Duodenal mucosa (tissue), 2 donors: ENCODE measurements around the gene MT3.

Experiments
- H3K27ac ChIP-seq: one replicate; pipeline ENCODE4 v1.7.0; 2013; ENCODE audit warnings: low read depth, low read length
- H3K27me3 ChIP-seq, 2 donors: one replicate each; pipeline ENCODE4 v1.7.0; 2013; ENCODE audit warnings: low read length in 2 of 2, control low read depth in 1 of 2; ENCODE audit not compliant: insufficient read depth in 2 of 2, control insufficient read depth in 1 of 2
- H3K36me3 ChIP-seq, 2 donors: one replicate each; pipeline ENCODE4 v1.7.0; 2013; ENCODE audit warnings: low read length in 2 of 2, control low read depth in 1 of 2; ENCODE audit not compliant: insufficient read depth in 2 of 2, control insufficient read depth in 1 of 2
- H3K4me1 ChIP-seq, 2 donors: one replicate each; pipeline ENCODE4 v1.7.0; 2013; ENCODE audit warnings: low read length in 2 of 2, control low read depth in 1 of 2; ENCODE audit not compliant: insufficient read depth in 2 of 2, control insufficient read depth in 1 of 2
- H3K4me3 ChIP-seq, 2 donors: one replicate each; pipeline ENCODE4 v1.7.0; 2013; ENCODE audit warnings: low read length in 2 of 2, low read depth in 1 of 2
- H3K9ac ChIP-seq, 2 donors: one replicate each; pipeline ENCODE4 v1.7.0; 2013; ENCODE audit warnings: low read length in 2 of 2, low read depth in 1 of 2
- H3K9me3 ChIP-seq, 2 donors: one replicate each; pipeline ENCODE4 v1.7.0; 2013; ENCODE audit warnings: low read length in 2 of 2, control low read depth in 1 of 2; ENCODE audit not compliant: control insufficient read depth in 1 of 2

The MT3 gene

DNA sequence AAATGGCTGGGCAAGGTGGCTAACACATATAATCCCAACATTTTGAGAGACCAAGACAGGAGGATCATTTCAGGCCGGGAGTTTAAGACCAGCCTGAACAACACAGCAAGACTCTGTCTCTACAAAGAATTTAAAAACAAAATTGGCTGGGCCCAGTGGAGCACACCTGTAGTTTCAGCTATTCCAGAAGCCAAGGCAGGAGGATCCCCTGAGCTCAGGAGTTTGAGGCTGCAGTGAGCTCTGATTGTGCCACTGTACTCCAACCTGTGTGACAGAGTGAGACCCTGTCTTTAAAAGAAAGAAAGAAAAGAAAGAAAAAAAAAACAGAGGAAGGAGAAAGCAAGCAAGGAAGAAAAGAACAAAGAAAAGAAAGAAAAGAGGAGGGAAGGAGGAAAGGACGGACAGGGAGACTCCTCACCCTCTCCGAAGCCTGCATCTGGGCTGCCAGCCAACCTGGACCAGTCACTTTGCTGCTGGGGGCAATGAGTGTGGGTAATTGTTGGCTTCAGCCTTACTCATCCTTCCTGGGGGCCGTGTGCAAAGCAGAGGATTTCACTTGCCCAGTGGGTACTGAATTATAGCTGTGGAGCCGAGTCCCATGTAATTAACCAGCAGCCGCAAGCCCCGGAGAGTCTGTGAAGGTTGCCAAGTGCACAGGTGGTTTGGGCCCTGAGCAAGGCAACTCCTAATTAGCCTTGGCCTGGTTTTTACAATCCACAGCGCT, 31.1 kb upstream of the MT3 start:
- Histone ChIP-seq H3K27me3 (no peaks in the 10 kb centered on the region), H3K27ac (no peak overlapping the region), H3K4me3 (no peak overlapping the region), H3K36me3 (no peaks in the 10 kb centered on the region), H3K4me1 (no peaks in the 10 kb centered on the region), H3K9ac (no peak overlapping the region), H3K9me3 (no peaks in the 10 kb centered on the region)

GRCh38 chr16:56559109-56559508, 30.2 kb upstream of the MT3 start:
- H3K4me3 ChIP-seq, result no peak overlapping the region
- H3K27ac ChIP-seq, result no peak overlapping the region
- H3K9ac ChIP-seq, result no peak overlapping the region
- H3K36me3 ChIP-seq, result no peaks in the 10 kb centered on the region
- H3K4me1 ChIP-seq, result no peaks in the 10 kb centered on the region
- H3K27me3 ChIP-seq, result no peaks in the 10 kb centered on the region
- H3K9me3 ChIP-seq, result no peaks in the 10 kb centered on the region

GRCh38 chr16:56560447-56560846, 28.9 kb upstream of the MT3 start:
- Histone ChIP-seq H3K27me3 (no peaks in the 10 kb centered on the region), H3K4me1 (no peaks in the 10 kb centered on the region), H3K27ac (no peak overlapping the region), H3K9me3 (no peaks in the 10 kb centered on the region), H3K4me3 (no peak overlapping the region), H3K36me3 (no peaks in the 10 kb centered on the region), H3K9ac (no peak overlapping the region)

- Histone ChIP-seq H3K27me3 (no peaks in the 10 kb centered on the region), H3K9me3 (no peaks in the 10 kb centered on the region), H3K36me3 (no peaks in the 10 kb centered on the region), H3K27ac (no peak overlapping the region), H3K4me1 (no peaks in the 10 kb centered on the region), H3K9ac (no peak overlapping the region), H3K4me3 (no peak overlapping the region)
Measured at GRCh38 chr16:56561126-56561525, 28.2 kb upstream of the MT3 start.

DNA sequence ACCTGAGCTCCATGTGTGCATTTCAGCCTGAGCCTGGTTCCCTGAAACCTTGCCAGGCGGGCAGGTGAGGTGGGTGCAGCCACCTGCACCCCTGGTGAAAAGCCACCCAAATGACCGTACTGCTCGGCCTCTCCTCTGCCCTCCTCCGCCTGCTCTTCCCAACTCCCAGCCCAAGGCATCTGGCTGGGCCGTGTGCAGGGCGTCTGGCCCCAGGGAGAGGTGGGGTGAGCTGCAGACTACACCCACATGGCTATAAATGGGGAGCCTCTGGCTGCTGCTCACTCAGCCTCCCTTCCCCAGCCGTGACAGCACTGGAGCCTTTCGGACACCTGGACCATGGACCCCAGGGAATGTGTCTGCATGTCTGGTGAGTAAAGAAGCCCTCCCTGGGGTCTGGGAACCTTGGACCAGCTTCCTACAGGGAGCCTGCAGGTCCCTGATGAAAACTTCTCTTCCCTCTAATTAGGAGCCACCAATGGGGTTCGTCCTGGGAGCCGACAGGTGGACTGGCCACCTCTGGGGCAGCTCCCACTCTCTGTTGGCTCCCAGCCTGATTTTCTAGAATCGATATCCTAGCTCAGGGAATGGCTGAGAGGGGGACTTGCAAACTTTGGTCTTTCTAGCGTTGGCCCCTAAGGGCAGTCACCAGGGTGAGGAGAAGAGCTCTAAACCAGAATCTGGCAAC, 24.4 kb upstream of the MT3 start, which contains the start of gene MT4:
Gene MT4, plus strand, starts transcription at position 281 of the 685 bp plus-strand sequence. Its CDS starts 56 bp downstream, at position 337.
- Histone ChIP-seq H3K4me3 (no peak within 1 kb of the TSS), H3K9me3 (no peaks in the 10 kb centered on the region), H3K36me3 (no peaks in the 10 kb centered on the region), H3K27ac (no peak within 1 kb of the TSS), H3K9ac (no peak within 1 kb of the TSS), H3K4me1 (no peaks in the 10 kb centered on the region), H3K27me3 (no peaks in the 10 kb centered on the region)

DNA sequence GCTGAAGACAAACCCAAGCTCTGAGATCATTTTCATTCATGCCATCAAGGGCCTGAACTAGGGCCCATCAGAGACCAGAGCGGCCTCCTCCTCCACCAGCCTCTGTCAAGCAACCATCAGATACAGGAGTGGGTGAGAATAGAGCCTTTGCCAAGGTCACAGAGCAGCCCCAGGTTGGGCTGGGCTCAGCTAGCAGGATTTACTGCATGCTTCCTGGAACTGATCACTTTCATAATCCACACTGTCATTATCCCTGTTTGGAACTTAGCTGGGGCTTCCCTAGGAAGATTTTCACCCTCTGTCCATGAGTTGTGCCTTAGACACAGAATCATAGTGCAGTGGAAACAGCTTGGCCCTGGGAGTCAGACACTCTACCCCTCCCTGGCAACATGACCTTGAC, 19.4 kb upstream of the MT3 start:
- no peaks in the 10 kb centered on the region for H3K36me3 ChIP-seq
- no peaks in the 10 kb centered on the region for H3K4me1 ChIP-seq
- no peak overlapping the region for H3K9ac ChIP-seq
- no peaks in the 10 kb centered on the region for H3K27me3 ChIP-seq
- no peak overlapping the region for H3K4me3 ChIP-seq
- no peak overlapping the region for H3K27ac ChIP-seq
- H3K9me3 ChIP-seq, result peaks cover 0 to 4% of the 10 kb centered on the region in 2 donors

DNA sequence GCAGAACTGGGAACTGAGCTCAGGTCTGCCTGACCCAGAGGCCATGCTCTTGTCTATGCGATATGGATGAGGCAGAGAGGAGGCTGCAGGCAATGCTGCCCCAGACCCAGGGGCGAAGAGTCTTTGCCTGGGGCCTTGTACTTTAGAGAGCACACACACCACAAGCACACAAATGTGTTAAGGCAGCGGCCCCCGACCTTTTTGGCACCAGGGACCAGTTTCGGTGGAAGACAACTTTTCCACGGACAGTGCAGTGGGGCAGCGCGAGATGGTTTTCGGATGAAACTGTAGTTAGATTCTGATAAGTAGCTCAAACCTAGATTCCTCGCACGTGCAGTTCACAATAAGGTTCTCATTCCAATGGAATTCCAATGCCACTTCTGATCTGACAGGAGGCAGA, 17.8 kb upstream of the MT3 start:
- no peaks in the 10 kb centered on the region for H3K27me3 ChIP-seq
- no peak overlapping the region for H3K27ac ChIP-seq
- H3K9ac ChIP-seq, result no peak overlapping the region
- peaks cover 0 to 4% of the 10 kb centered on the region in 2 donors for H3K9me3 ChIP-seq
- no peaks in the 10 kb centered on the region for H3K36me3 ChIP-seq
- H3K4me1 ChIP-seq, result no peaks in the 10 kb centered on the region
- H3K4me3 ChIP-seq, result no peak overlapping the region

DNA sequence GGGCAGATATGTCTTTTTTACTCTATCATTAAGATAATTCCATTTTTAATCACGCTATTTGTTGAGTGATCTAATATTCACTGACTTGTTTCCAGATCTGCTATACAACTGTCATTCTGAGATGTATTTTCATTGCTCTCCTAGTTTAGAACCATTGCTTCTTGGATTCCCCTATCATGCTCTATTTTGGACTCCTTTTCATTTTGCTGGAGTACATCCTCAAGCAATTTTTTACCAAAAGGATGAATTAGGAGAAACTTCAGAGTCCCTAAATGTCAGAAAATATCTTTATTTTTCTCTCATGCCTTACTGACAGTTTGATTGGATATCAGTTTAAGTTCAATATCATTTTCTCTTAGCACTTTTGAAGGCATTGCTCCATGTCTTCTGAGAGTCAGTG, 14.7 kb upstream of the MT3 start:
- Histone ChIP-seq H3K4me1 (peaks cover 0 to 3% of the 10 kb centered on the region in 2 donors), H3K36me3 (no peaks in the 10 kb centered on the region), H3K9me3 (peaks cover 0 to 4% of the 10 kb centered on the region in 2 donors), H3K9ac (no peak overlapping the region), H3K27ac (no peak overlapping the region), H3K27me3 (no peaks in the 10 kb centered on the region), H3K4me3 (no peak overlapping the region)

DNA sequence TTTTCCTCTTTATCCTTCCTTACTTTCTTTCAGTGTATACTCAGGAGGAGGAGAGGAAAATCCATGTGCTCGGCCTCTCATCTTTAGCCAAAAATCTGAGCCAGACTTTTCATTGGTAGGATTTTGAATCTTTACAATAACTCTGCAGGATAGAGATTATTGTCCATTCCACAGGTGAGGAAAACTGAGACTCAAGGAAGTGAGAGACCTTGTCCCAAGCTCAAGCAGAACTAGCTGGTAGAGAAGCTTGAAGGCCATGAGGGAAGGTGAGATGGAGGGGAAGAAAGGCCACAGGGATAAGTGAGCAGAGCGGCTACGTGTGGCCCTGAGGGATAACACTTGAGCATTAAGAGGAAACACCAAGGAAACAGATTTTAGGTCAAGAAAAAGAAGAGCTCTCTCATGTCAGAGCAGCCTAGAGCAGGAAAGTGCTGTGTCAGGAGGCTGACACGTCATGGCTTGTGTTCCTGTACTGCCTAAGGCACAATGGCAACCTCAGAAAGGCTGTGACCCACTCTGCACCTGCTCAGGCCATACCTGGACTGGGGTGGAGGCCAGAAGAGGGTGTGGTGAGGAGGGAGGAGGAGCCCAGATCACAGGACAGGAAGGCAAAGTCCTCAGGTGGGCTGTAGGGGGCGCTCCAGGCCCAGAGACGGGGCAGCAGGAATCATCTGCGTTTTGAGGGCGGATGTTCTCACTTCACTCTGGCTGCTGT, 12.6 kb upstream of the MT3 start:
- H3K9me3 ChIP-seq, result peaks cover 0 to 4% of the 10 kb centered on the region in 2 donors
- no peak overlapping the region for H3K9ac ChIP-seq
- peaks cover 0 to 3% of the 10 kb centered on the region in 2 donors for H3K4me1 ChIP-seq
- H3K4me3 ChIP-seq, result no peak overlapping the region
- H3K27me3 ChIP-seq, result no peaks in the 10 kb centered on the region
- no peak overlapping the region for H3K27ac ChIP-seq
- H3K36me3 ChIP-seq, result no peaks in the 10 kb centered on the region

DNA sequence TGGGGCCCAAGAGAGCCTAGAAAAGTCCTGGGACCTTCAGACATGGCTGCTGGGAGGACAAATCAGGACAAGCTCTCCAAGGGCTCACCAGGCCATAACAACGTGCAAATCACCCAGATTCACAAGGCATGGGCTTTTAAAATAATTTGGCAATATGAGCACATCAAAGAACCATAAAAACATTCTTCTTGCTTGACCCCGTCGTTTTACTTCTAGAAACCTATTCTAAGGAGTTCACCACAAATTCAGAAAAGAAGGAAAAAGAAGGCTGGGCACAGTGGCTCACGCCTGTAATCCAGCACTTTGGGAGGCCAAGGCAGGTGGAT, 12.1 kb upstream of the MT3 start:
- H3K27me3 ChIP-seq, result no peaks in the 10 kb centered on the region
- no peak overlapping the region for H3K4me3 ChIP-seq
- peaks cover 0 to 4% of the 10 kb centered on the region in 2 donors for H3K9me3 ChIP-seq
- no peaks in the 10 kb centered on the region for H3K36me3 ChIP-seq
- no peak overlapping the region for H3K9ac ChIP-seq
- peaks cover 0 to 3% of the 10 kb centered on the region in 2 donors for H3K4me1 ChIP-seq
- H3K27ac ChIP-seq, result no peak overlapping the region
